HG02852 (cell line): ENCODE data around the gene PPP1R12B.
"Not testable (repeated sequence)": the region's sequence is repeated elsewhere in the genome, so short reads cannot be mapped to it uniquely, and the experiment has no call there.

Experiments used
- ATAC-seq: cut with Tn5 transposase; IDR thresholded peaks from one replicate; pipeline ENCODE4 v1.9.1; 2021; ENCODE audit warnings: mild to moderate bottlenecking, moderate library complexity; ENCODE audit not compliant: unreplicated experiment

Gene PPP1R12B

DNA sequence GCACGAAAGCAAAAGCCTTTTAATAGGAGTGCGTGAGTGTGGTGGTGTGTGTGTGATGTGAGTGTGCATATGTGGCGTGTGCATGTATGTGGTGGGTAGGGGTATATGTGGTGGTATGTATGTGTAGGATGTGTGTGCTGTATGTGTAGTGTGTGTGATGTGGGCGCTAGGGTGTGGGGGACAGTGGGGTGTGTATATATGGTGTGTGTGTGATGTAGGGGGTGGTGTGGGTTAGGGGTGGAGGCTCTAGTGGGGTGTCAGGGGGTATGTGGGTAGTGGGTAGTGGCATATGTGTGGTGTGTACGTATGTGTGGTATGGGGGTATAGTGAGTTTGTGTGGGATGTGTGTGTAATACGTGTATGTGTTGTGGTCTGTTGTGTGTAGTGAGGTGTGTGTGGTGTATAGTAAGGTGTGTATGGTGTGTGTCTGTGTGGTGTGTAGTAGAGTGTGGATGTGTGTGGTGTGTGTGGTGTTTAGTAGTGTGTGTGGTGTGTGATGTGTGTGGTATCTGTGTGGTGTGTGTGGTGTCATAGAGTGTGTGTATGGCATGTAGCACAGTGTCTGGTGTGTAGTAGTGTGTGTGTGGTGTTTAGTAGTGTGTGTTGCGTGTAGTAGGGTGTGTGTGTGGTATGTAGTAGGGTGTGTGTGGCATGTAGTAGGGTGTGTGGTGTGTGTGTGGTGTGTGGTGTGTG, 275.7 kb downstream of the PPP1R12B start:
- no peak for ATAC-seq

DNA sequence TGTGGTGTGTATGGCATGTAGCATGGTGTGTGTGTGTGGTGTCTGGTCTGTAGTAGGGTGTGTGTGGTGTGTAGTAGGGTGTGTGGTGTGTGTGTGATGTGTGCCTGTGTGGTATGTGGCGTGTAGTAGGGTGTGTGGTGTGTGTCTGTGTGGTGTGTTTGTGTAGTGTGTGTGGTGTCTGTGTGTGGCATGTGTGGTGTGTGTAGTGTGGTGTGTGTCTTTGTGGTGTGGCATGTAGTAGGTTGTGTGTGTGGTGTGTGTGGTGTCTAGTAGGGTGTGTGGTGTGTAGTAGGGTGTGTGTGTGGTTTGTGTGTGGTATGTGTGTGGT, 276.2 kb downstream of the PPP1R12B start:
- no peak for ATAC-seq

DNA sequence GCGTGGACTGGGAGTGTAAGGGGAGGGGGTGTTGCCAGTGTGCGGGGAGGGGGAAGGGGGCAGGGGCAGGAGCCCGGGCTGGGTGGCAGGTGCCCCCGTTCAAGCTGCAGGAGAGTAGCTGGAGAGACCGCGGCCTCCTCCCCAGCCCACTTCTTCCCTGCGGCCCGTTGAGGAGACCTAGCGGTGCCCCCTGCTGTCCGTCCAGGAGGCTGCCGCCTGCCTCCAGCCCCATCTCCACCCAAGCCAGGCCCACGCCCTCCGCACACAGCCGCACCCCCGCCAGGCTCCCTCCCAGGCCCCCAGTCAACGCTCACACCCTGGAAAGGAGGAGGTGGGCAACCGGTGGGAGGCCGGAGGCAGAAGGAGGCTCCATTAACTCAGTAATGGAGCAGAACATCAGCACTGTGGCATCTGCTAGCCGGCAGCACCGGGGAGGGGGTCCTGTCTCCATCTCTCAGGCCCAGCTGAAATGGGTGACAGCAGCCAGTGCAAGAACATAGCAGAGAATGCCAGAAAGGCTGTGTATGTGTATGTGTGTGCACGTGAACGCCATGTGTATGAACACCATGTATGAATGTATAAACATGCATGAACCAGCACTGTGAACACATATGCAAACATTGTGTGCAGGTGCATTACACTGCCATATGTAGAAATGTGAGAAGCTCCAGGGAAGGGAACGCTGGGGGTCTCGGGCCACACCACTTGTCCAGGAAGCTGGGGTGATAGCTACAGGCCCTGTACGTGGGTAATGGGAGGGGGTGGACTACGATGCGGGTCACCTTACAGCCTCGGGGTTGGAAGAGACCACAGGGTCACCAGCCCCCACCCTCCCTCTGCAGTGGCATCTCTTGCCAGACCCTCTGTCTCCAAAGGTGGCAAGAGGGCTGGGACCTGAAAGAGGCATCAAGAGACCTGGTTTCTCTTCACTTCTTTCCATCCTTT, 277.2 kb downstream of the PPP1R12B start:
- peak; percentile 61 for ATAC-seq

DNA sequence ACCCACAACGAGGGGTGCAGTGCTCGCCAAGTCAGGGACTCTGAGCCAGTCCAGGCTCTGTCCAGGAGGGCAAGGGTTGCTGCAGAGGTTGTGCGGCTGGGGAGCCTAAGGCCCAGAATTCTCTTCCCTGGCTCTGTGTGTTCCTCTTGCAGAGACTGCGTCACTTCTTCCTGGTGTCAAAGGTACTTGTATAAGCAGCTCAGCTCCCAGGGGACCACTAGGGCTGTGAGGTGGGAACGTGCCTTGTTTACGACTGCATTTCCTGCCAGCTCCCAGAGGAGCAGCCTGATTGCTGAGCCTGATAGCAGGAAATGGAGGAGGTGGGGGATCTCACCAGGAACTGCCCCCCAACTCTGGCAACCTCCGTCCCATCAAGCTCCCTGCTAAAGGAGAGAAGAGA, 278.5 kb downstream of the PPP1R12B start:
- ATAC-seq = not testable (repeated sequence)

DNA sequence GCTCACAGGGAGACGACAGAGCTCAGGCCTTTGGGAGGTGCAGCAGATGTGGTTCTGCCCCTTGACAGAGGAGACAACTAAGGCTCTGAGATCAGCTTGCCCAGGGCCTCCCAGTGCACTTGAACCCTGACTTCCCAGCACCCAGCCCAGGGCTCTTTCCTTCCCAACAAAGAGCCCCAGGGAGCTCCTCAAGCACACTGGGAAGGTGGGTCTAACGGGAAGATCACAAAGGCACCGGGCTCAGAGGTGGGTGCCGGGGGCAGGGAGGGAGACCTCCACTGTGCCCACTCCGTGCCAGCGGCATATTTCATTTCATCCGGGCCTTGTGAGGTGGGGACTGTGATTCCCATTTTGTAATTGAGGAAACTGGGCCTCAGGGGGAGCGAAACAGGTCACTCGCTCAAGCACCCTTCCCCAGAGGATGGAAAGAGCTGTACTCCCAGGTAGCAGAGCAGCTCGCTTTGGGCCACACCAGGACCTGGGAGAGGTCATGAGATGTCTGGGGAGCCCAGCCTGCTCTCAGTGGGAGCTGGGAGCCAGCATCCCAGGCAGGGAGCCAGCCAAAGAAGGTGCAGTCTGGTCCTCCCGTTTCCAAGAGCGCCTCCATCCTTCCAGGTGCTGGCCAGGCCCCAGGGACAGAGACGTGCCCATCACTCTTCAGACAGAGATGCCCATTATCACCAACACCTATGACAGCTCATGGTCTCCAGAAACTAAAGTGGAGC, 279.5 kb downstream of the PPP1R12B start:
- no peak for ATAC-seq

DNA sequence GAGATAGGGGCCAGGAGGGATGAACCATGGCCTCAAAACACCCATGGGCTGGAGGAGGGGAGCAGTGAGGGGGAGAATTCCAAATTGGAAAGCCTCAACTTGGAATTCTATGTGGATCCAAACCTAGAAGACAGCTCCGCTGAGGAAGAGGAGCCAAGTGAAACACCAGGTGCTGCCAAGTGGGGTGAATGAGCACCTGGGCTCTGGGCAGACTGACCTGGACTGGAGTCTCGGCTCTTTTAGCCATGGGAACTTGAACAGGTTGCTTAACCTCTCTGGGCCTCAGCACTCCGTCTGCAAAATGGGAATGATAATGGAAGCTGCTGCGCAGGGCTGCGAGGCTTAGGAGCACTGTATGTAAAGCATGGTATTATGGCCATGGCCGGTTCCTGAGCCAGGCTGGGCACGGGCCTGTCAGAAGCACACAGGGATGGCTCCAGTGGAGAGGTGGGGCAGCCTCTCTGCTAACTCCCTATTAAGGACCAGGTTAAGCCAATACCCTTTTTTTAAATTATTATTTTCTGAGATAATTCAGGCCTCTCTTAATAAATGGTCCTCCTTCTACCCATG, 280.2 kb downstream of the PPP1R12B start:
- no peak for ATAC-seq

DNA sequence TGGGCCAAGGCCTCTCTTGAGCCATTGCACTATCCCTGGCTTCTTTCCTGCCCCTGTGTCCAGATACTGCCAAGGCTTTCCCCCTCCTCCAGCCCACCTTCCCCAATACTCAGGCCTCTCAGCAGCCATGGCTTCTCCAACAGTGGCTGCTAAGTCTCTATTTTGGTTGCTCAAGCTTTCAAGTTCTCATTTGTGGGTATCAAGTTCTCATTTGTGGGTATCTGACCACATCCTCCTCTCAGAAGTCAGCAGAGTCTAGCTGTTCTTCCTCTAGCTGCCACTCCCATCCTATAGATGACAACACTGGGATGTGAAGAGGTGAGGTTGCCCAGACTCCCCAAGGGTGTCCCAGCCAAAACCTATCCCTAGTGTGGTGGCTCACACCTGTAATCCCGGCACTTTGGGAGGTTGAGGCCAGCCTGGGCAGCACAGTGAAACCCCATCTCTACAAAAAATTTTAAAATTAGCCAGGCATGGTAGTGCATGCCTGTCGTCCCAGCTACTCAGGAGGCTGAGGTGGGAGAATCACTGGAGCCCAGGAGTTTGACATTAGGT, 280.8 kb downstream of the PPP1R12B start:
- peak; percentile 78 for ATAC-seq

DNA sequence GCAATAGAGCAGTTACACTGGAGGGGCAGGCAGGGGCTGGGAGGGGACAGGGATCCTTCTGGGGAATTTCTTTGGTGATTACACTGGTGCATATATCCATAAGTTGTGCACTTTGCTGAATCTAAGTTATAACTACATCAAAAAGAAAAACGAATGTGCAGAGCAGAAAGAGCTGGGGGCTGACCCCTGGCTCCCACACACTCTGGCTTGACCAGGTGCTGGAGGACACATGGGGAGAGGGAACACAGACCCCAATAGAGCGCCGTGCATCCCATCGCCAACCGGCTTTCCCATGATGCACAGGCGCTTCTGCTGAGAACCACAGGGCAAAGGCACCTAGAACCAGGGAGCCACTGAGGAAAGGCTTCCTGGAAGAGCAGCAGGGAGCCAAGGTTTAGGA, 281.6 kb downstream of the PPP1R12B start:
- not testable (repeated sequence) for ATAC-seq

DNA sequence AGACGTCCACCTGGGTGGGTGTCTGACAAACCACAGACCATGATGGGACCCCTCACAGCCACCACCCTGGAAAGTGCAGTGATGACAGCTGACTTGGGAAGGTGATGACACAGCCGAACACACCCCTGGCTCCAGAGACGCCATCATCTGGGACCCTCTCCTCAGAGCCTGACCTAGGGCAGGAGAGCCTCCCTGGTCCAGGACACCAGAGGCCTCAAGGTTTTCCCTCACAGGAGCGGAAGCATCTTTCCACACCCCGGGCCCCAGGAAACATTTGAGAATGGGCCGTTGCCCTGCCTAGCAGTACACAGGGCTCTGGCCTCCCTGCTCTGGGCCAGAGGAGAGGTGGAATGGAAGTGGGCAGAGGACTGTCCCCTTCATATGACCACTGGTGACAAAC, 282.0 kb downstream of the PPP1R12B start:
- ATAC-seq = no peak

DNA sequence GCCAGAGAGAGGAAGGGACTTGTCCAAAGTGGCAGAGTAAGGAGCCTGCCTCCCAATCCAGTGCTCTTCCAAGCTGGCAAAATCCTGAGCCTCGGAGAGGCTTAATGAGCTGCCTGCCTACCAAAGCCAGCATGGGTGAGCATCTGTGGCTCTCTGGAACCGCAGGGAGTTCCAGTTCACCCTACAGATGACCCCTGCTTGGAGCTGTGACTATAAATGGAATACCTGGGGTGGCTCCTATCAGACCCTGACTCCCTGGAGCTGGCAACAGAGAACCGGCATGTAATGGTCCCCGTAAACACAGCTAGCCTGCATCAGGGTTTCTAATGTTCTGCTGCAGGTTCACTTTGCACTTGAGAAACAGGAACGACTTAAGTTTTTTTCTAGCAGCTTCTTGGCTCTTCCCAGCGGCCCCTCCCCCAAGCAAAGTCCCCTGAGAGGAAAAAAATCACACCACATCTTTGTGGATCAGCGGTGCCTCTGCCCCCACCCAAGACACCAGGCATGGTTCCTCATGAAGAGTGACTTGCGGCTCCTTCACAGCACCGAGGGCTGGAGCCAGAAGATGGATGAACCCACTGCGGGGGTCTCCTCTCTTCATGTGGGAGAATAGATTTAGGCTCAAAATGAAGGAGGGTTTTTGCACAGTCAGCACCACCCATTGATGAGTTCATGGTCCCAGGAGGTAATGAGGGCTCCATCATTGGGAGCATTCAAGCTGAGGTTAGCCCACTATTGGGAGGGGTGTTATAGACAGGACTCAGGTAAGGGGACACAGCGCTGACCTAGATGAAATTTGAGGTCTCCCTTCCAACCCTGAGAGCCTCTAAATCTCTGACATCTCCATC, 282.8 kb downstream of the PPP1R12B start:
- no peak for ATAC-seq

DNA sequence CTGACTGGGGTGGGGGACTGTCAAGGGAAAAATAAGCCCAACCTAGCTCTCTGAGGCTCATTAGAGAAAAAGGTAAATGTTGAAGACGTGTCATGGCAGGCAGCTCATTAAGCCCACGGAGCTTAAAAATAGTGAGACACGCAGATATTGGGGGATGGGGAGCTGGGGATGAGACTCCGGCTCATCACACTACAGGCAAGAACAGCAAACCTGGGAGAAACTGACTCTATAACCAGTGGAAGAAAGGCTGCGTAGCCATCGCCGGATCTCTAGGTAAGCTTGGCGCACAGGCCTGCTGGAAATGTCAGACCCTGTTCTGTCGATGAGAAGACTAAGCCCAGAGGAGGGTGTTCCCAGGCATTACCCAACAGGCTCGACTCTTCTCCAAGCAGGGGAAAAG, 283.7 kb downstream of the PPP1R12B start:
- ATAC-seq = no peak

DNA sequence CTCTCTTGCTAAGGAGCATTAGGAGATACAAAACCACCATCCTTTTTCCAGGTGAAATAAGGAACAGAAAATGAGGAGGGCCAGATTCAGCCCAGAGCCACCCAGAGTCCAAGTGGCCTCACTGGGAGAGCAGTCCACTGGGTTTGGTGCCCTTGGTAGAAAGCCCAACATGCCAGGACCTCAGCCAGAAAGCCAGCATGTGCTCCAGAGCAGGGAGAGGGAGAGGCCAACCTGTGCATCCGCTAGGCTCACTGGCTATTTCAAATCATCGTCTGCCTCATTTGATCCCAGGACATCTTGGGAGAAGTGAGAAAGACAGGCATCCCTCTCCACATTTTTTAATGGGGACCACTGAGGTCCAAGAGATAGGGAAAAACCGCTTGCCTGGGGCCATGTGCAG, 287.7 kb downstream of the PPP1R12B start:
- not testable (repeated sequence) for ATAC-seq

DNA sequence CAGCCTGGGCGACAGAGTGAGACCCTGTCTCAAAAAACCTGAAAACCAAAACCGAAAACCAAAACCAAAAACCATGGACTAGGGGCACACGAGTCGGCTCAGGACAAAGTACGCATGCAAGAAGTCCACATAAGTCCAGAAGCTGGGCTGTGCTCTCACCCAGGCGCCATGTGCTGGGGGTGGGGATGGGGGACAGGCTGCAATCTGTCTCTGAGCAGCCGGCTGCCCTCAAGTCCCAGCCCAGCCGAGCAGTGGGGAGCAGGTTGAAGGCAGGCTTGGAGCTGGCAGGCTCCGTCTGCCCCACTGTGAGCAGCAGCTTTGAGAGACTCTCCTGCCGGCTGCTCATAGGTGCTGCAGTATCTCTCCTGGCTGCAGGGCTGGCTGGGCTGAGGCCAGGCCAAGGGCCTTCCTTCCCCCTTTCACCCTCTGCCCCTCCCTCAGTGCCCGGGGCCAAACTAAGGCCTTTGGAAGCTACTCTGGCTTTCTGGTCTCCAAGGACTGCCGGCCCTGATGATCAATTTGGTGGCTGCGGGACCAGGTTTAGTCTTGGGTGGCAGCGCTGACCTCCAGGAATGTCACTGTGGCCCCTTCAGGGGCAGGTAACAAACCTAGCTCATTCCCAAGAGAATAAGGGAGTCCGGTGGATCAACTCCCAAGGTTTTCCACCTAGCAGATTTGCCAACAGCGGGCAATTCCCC, 289.0 kb downstream of the PPP1R12B start:
- ATAC-seq = not testable (repeated sequence)

DNA sequence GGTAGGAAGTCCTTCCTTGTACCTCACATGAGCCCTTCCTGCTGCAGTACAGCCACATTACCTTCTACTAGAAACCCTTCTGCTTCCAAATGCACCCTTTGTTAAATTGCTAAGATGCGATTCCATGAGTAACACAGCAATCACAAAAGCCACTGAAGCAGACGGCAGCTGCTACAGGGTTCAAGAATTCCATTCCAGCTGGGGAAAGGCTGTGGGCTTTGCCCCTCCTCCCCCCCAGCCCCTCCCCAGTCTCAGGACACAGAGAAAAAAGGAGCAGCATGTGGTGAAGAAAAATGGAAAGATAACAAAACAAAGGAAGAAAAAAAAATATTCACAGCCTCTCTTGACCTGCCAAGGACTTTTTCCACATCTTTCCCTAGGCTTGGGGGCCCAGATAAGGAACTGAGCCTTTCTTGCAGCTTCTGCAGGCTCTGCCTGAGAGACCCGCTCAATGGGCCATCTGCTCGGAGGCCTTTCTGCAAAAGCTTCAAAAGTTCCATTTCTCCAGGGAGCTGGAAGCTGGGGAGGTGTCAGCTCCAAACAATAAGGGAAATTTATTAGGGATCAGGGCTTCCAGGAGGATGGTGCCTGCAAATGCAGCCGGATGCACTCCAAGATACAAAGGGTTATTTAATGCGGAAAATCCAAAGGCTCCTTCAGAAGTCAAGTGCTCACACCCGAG, 289.7 kb downstream of the PPP1R12B start:
- ATAC-seq = no peak

DNA sequence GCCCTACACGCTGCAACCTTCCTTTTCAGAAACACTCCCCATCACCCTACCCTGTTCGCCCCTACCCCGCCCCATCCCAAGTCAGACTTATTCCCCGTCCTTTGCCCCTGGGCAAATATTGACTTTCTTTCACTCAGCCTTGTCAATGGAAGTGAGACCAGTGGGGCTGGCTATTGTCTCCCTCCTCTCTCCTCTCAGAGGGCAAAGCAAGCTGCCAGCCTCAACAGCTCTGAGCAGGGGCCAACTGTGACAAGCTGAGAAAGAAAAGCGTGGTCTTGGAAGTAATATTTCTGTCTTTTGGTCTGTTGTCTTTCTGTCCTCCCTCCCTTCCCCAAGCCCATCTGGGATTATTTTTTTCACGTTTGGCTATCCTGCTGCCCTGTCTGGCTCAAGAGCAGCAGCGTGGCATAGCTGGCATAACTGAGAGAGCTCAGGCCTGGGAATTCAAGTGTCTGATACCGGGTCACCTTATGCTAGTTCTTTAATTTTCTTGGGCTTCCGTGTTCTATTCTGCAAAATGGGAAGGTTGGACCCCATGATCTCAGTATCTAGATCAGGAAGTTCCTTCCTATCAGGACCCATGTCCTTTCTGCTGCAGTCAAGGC, 290.3 kb downstream of the PPP1R12B start:
- ATAC-seq = not testable (repeated sequence)

DNA sequence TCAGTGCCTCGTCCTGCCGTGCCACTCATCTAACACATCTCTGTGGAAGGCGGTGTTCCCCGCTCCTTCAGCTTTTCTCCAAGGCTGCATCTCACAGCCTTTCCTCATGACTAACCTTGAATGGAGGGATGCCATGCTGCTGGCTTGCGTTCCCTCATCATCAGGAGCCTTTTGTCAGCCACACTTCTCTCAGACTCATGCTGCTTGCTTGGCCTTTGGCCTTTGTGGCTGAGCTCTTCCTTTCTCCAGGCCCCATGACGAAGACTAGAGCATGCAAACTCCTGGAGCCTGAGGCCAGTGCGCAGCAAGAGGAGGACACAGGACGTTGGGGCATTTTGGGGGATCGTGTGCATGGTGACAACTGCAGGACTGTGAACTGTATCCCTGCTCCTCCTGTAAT, 291.0 kb downstream of the PPP1R12B start:
- ATAC-seq = no peak

DNA sequence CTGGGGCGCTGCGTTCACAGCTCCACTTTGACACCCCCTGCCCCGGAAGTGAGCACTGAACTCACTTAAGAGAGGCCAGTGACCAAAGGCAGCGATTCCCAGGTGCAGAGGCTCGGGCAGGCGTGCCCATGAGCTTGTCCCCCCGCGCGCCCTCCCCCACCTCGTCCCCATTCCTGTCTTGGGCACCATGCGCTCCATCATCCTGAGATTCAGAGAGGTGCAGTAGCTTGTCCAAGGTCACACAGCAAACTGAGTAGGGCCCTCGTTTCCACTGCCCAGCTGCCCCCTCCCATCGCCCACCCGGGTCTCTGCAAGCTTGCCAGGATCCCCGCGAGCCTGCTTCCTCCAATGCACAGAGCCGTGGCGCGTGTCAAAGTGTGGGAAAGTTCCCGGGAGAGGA, 293.7 kb downstream of the PPP1R12B start:
- ATAC-seq = no peak
